ENCODE results near the gene UEVLD. TPM values are rescaled to one million over a fixed set of nuclear protein-coding genes. Genes with fewer than 3 reads are reported as not detected.

UEVLD gene
- total RNA-seq, 1 experiment from 2014 or later = 31.6 TPM

GRCh38 chr11:18611196-18611595 is 22.7 kb upstream of the UEVLD start:
- Histone ChIP-seq H3K9me2 (ENCODE audit: insufficient read depth) (no peaks in the 10 kb centered on the region), H4K20me1 (ENCODE audit: insufficient read depth) (peaks cover 26% of the 10 kb centered on the region; the same call in 1 of the 2 replicates), H3K9me3 (ENCODE audit: insufficient read depth, low read depth) (no peaks in the 10 kb centered on the region), H3K36me3 (ENCODE audit: low read depth) (peaks cover 25% of the 10 kb centered on the region), H3F3A (ENCODE audit: insufficient read depth, low read depth) (0 out of 2 replicates have a peak, but pooled peaks cover 8% of the 10 kb centered on the region), H2AFZ (no peak overlapping the region), H3K27me3 (ENCODE audit: insufficient read depth, low read depth) (no peaks in the 10 kb centered on the region), H3K4me3 (no peak overlapping the region), H3K4me1 (replicated peaks; ENCODE audit: insufficient read depth) (no peaks in the 10 kb centered on the region), H3K79me2 (ENCODE audit: low read depth) (0 out of 2 replicates have a peak, but pooled peaks cover 4% of the 10 kb centered on the region), H3K27ac (no peak overlapping the region), H3K4me2 (no peak overlapping the region)
- ChIA-PET POLR2A (ENCODE audit: unreplicated experiment) (interaction anchor here (0.7 kb wide), 1 partner anchor 1327 kb away, joined by 5 read pairs; no protein-coding TSS in a partner anchor), CTCF (interaction anchor here (0.6 kb wide), 1 partner anchor 348 kb away, joined by 4 read pairs; no protein-coding TSS in a partner anchor)
- no peak for DNase-seq
- TF ChIP-seq, protein P1, sequence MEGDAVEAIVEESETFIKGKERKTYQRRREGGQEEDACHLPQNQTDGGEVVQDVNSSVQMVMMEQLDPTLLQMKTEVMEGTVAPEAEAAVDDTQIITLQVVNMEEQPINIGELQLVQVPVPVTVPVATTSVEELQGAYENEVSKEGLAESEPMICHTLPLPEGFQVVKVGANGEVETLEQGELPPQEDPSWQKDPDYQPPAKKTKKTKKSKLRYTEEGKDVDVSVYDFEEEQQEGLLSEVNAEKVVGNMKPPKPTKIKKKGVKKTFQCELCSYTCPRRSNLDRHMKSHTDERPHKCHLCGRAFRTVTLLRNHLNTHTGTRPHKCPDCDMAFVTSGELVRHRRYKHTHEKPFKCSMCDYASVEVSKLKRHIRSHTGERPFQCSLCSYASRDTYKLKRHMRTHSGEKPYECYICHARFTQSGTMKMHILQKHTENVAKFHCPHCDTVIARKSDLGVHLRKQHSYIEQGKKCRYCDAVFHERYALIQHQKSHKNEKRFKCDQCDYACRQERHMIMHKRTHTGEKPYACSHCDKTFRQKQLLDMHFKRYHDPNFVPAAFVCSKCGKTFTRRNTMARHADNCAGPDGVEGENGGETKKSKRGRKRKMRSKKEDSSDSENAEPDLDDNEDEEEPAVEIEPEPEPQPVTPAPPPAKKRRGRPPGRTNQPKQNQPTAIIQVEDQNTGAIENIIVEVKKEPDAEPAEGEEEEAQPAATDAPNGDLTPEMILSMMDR (conservative IDR thresholded peaks at IDR 0.05) = no peak
- no peak for TF ChIP-seq EZH2 (IDR thresholded peaks at IDR 0.05; ENCODE audit: low read depth)
- no TSS peak for BruUV-seq (replicated peaks)
- intact Hi-C loops (cut with micrococcal nuclease; ENCODE audit: unreplicated experiment) = no loop called here

DNA sequence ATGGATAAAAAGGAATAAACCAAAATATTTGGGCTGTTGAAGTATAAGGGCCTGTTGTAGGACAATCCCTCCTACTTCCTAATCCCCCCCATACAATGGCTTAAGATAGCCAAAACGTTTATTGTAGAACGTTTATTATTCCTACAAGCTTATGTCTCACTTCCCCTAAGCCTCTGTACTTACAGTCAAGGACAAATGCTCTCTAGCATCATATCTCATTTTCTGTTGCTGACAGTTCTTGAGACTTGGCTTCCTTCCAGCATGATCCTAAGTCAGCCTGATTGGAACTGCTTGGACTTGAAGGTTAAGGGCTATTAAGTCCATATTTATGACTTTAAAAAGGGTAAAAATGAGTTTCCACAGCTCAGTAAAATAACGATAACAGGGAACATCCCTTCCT is 19.8 kb upstream of the UEVLD start:
- no peaks in the 10 kb centered on the region for H3K9me3 ChIP-seq (ENCODE audit: insufficient read depth, low read depth)
- H4K20me1 ChIP-seq (ENCODE audit: insufficient read depth) = peaks cover 14% of the 10 kb centered on the region; the same call in 1 of the 2 replicates
- H3K27ac ChIP-seq = no peak overlapping the region
- no peaks in the 10 kb centered on the region for H3K4me1 ChIP-seq (replicated peaks; ENCODE audit: insufficient read depth)
- no peak overlapping the region for H3K4me3 ChIP-seq
- DNase-seq = no peak
- intact Hi-C loops (cut with micrococcal nuclease; ENCODE audit: unreplicated experiment) = no loop called here
- H3F3A ChIP-seq (ENCODE audit: insufficient read depth, low read depth) = peaks cover 8% of the 10 kb centered on the region; the same call in 1 of the 2 replicates
- BruUV-seq (replicated peaks) = no TSS peak
- CTCF ChIA-PET = interaction anchor here (0.6 kb wide), 1 partner anchor 672 kb away, joined by 5 read pairs; no protein-coding TSS in a partner anchor
- POLR2A ChIA-PET (ENCODE audit: unreplicated experiment) = interaction anchor here (0.6 kb wide), 2 partner anchors 29 to 1503 kb away, joined by 3 read pairs; no protein-coding TSS in a partner anchor
- no peak for TF ChIP-seq EZH2 (IDR thresholded peaks at IDR 0.05; ENCODE audit: low read depth)
- TF ChIP-seq, protein P1 (conservative IDR thresholded peaks at IDR 0.05) = no peak
- no peak overlapping the region for H3K4me2 ChIP-seq
- no peaks in the 10 kb centered on the region for H3K79me2 ChIP-seq (ENCODE audit: low read depth)
- no peaks in the 10 kb centered on the region for H3K27me3 ChIP-seq (ENCODE audit: insufficient read depth, low read depth)
- no peak overlapping the region for H2AFZ ChIP-seq
- no peaks in the 10 kb centered on the region for H3K9me2 ChIP-seq (ENCODE audit: insufficient read depth)
- H3K36me3 ChIP-seq (ENCODE audit: low read depth) = peaks cover 13% of the 10 kb centered on the region

GRCh38 chr11:18600915-18601569 is 12.5 kb upstream of the UEVLD start:
- no peak for DNase-seq
- H3K27me3 ChIP-seq (ENCODE audit: insufficient read depth, low read depth) = no peaks in the 10 kb centered on the region
- intact Hi-C loops (cut with micrococcal nuclease; ENCODE audit: unreplicated experiment) = no loop called here
- no peak for TF ChIP-seq EZH2 (IDR thresholded peaks at IDR 0.05; ENCODE audit: low read depth)
- TF ChIP-seq, protein P1 (conservative IDR thresholded peaks at IDR 0.05) = no peak
- 0 out of 2 replicates have a peak, but pooled peaks cover 3% of the 10 kb centered on the region for H4K20me1 ChIP-seq (ENCODE audit: insufficient read depth)
- no peaks in the 10 kb centered on the region for H3K36me3 ChIP-seq (ENCODE audit: low read depth)
- H3F3A ChIP-seq (ENCODE audit: insufficient read depth, low read depth) = peaks cover 5% of the 10 kb centered on the region; the same call in 1 of the 2 replicates
- H3K9me3 ChIP-seq (ENCODE audit: insufficient read depth, low read depth) = no peaks in the 10 kb centered on the region
- no peak overlapping the region for H3K4me3 ChIP-seq
- H3K79me2 ChIP-seq (ENCODE audit: low read depth) = no peaks in the 10 kb centered on the region
- H3K9me2 ChIP-seq (ENCODE audit: insufficient read depth) = no peaks in the 10 kb centered on the region
- no peak overlapping the region for H3K27ac ChIP-seq
- H3K4me1 ChIP-seq (replicated peaks; ENCODE audit: insufficient read depth) = no peaks in the 10 kb centered on the region
- CTCF ChIA-PET = no interaction called here
- POLR2A ChIA-PET (ENCODE audit: unreplicated experiment) = no interaction called here
- H3K4me2 ChIP-seq = no peak overlapping the region
- BruUV-seq (replicated peaks) = no TSS peak
- H2AFZ ChIP-seq = no peak overlapping the region

Data from PC-9 (cell line).